ENCODE measurements around the gene CDH4. TPM values are rescaled to one million over a fixed set of nuclear protein-coding genes. Genes with fewer than 3 reads are reported as not detected.

The CDH4 gene
- total RNA-seq, 4 donors from 2014 or later, result under 0.01 to 0.56 (median 0.19) TPM; not detected in 1

GRCh38 chr20:61797971-61798411 lies 545.9 kb downstream of the CDH4 start:
- ATAC-seq (ENCODE audit: low FRiP score), result no peak
- DNase-seq (ENCODE audit: low spot score), result no peak
- no peak for TF ChIP-seq CTCF (IDR thresholded peaks at IDR 0.05)

GRCh38 chr20:61798632-61799031 lies 546.6 kb downstream of the CDH4 start:
- no peak for TF ChIP-seq CTCF (IDR thresholded peaks at IDR 0.05)
- ATAC-seq (ENCODE audit: low FRiP score) (no peak), DNase-seq (ENCODE audit: low spot score) (no peak)

- ATAC-seq (ENCODE audit: low FRiP score), result no peak
- no peak for TF ChIP-seq CTCF (IDR thresholded peaks at IDR 0.05)
- DNase-seq (ENCODE audit: low spot score), result no peak
Measured at GRCh38 chr20:61799394-61799923, 547.4 kb downstream of the CDH4 start.

- ATAC-seq (ENCODE audit: low FRiP score), result no peak
- no peak for TF ChIP-seq CTCF (IDR thresholded peaks at IDR 0.05)
- DNase-seq (ENCODE audit: low spot score), result no peak
Measured at GRCh38 chr20:61799928-61800327, 547.9 kb downstream of the CDH4 start.

GRCh38 chr20:61800359-61801064 lies 548.5 kb downstream of the CDH4 start:
- DNase-seq (ENCODE audit: low spot score), result no peak
- no peak for TF ChIP-seq CTCF (IDR thresholded peaks at IDR 0.05)
- no peak for ATAC-seq (ENCODE audit: low FRiP score)

GRCh38 chr20:61801065-61801360 lies 549.0 kb downstream of the CDH4 start:
- TF ChIP-seq CTCF (IDR thresholded peaks at IDR 0.05), result no peak
- no peak for DNase-seq (ENCODE audit: low spot score)
- no peak for ATAC-seq (ENCODE audit: low FRiP score)

GRCh38 chr20:61801428-61801827 lies 549.4 kb downstream of the CDH4 start:
- ATAC-seq (ENCODE audit: low FRiP score) (no peak), DNase-seq (ENCODE audit: low spot score) (no peak)
- TF ChIP-seq CTCF (IDR thresholded peaks at IDR 0.05), result no peak
